GM18520 (cell line): ENCODE data around the gene LRMDA.

Experiments used
- ATAC-seq: cut with Tn5 transposase; IDR thresholded peaks from one replicate; pipeline ENCODE4 v1.9.1; 2021; ENCODE audit not compliant: unreplicated experiment

The LRMDA gene

GRCh38 chr10:76393875-76394706 lies 962.7 kb downstream of the LRMDA start:
- no peak for ATAC-seq

GRCh38 chr10:76394707-76395042 lies 963.3 kb downstream of the LRMDA start:
- ATAC-seq = no peak

- ATAC-seq = no peak
These were observed 963.8 kb downstream of the LRMDA start for GRCh38 chr10:76395251-76395650.

- ATAC-seq = no peak
These were observed 964.7 kb downstream of the LRMDA start for GRCh38 chr10:76396134-76396533.

- ATAC-seq = no peak
These were observed 966.0 kb downstream of the LRMDA start for GRCh38 chr10:76397181-76398042.

GRCh38 chr10:76398043-76398710 lies 966.8 kb downstream of the LRMDA start:
- ATAC-seq = no peak

GRCh38 chr10:76399226-76399625 lies 967.8 kb downstream of the LRMDA start:
- no peak for ATAC-seq

- ATAC-seq = no peak
These were observed 969.6 kb downstream of the LRMDA start for GRCh38 chr10:76401006-76401405.

- ATAC-seq = no peak
These were observed 972.5 kb downstream of the LRMDA start for GRCh38 chr10:76403912-76404311.

- no peak for ATAC-seq
These were observed 973.1 kb downstream of the LRMDA start for GRCh38 chr10:76404531-76404930.

- no peak for ATAC-seq
These were observed 974.5 kb downstream of the LRMDA start for GRCh38 chr10:76405922-76406321.

- ATAC-seq = no peak
These were observed 977.2 kb downstream of the LRMDA start for GRCh38 chr10:76408646-76409045.

- ATAC-seq = no peak
These were observed 980.5 kb downstream of the LRMDA start for GRCh38 chr10:76411729-76412435.

- ATAC-seq = no peak
These were observed 984.1 kb downstream of the LRMDA start for GRCh38 chr10:76415554-76415953.

GRCh38 chr10:76416642-76417041 lies 985.2 kb downstream of the LRMDA start:
- ATAC-seq = no peak

GRCh38 chr10:76420725-76421124 lies 989.3 kb downstream of the LRMDA start:
- ATAC-seq = no peak

GRCh38 chr10:76422769-76423168 lies 991.3 kb downstream of the LRMDA start:
- no peak for ATAC-seq

GRCh38 chr10:76428551-76429367 lies 997.3 kb downstream of the LRMDA start:
- no peak for ATAC-seq

- ATAC-seq = no peak
These were observed 998.1 kb downstream of the LRMDA start for GRCh38 chr10:76429368-76430060.
